ENCODE results near the gene MACF1. TPM values are rescaled to one million over a fixed set of nuclear protein-coding genes. Genes with fewer than 3 reads are reported as not detected.

Gene MACF1
- total and polyA plus RNA-seq, 4 donors, result 69.1 to 966 (median 233) TPM

DNA sequence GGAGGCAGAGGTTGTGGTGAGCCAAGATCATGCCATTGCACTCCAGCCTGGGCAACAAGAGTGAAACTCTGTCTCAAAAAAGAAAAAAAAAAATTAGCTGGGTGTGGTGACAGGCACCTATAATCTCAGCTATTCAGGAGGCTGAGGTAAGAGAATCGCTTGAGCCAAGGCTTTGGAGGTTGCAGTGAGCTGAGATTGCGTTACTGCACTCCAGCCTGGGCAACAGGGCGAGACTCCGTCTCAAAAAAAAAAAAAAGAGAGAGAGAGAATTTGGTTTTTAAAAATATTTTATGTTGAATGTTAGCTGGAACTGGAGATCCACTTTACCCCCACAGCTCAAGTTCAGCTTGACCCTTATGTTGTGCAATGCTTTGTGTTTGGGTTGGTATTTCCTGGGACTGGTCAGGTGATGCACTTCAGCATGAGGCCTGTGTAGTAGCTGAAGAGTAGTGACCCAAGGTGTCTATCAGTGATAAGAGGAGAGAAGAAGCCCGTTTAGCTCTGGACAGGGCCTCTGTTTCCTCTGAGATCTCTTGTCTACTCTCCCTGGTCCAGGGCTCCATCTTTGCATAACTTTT, 36.8 kb upstream of the MACF1 start:
- ATAC-seq (ENCODE audit: insufficient read depth, low FRiP score), result no peak
- no peak for TF ChIP-seq CTCF (IDR thresholded peaks at IDR 0.05; ENCODE audit: control extremely low read depth, extremely low read depth)
- Histone ChIP-seq H3K27ac (ENCODE audit: low read depth in 1 of 2, low read length in 1 of 2) (peak overlapping the region in 1 of 2 donors; percentile 33), H3K4me1 (ENCODE audit: control insufficient read depth in 5 of 5, insufficient read depth in 5 of 5, low read length in 5 of 5) (peaks cover 13 to 38% (median 29%) of the 10 kb centered on the region in 5 donors), H3K4me3 (no peak overlapping the region), H3K9me3 (ENCODE audit: control insufficient read depth in 4 of 4, insufficient read depth in 3 of 4, low read length in 3 of 4) (no peaks in the 10 kb centered on the region), H3K36me3 (ENCODE audit: control insufficient read depth in 4 of 4, insufficient read depth in 4 of 4, low read length in 4 of 4) (peaks cover 0 to 22% (median 6%) of the 10 kb centered on the region in 4 donors), H3K9ac (ENCODE audit: insufficient read depth in 1 of 2, low read length in 2 of 2) (no peak overlapping the region), H3K27me3 (ENCODE audit: control insufficient read depth in 3 of 3, insufficient read depth in 3 of 3, low read length in 2 of 3) (no peaks in the 10 kb centered on the region)
- 45 to 59% methylated on average over 5 of the region's 5 CpGs for WGBS, 2 donors
- DNase-seq, result peak in 1 of 3 donors; percentile 64

- H3K27me3 ChIP-seq (ENCODE audit: control insufficient read depth in 3 of 3, insufficient read depth in 3 of 3, low read length in 2 of 3), result no peaks in the 10 kb centered on the region
- peaks cover 15 to 45% (median 31%) of the 10 kb centered on the region in 5 donors for H3K4me1 ChIP-seq (ENCODE audit: control insufficient read depth in 5 of 5, insufficient read depth in 5 of 5, low read length in 5 of 5)
- peaks cover 0 to 20% (median 6%) of the 10 kb centered on the region in 4 donors for H3K36me3 ChIP-seq (ENCODE audit: control insufficient read depth in 4 of 4, insufficient read depth in 4 of 4, low read length in 4 of 4)
- TF ChIP-seq CTCF (IDR thresholded peaks at IDR 0.05; ENCODE audit: control extremely low read depth, extremely low read depth), result no peak
- WGBS, 2 donors, result 88 to 96% methylated on average over 9 of the region's 9 CpGs
- DNase-seq (no peak), ATAC-seq (ENCODE audit: insufficient read depth, low FRiP score) (no peak)
- H3K9ac ChIP-seq (ENCODE audit: insufficient read depth in 1 of 2, low read length in 2 of 2), result peak overlapping the region in 1 of 2 donors; percentile 2
- no peaks in the 10 kb centered on the region for H3K9me3 ChIP-seq (ENCODE audit: control insufficient read depth in 4 of 4, insufficient read depth in 3 of 4, low read length in 3 of 4)
- H3K4me3 ChIP-seq, result no peak overlapping the region
- peak overlapping the region in 1 of 2 donors; percentile 44 for H3K27ac ChIP-seq (ENCODE audit: low read depth in 1 of 2, low read length in 1 of 2)
These were observed 36.0 kb upstream of the MACF1 start for GRCh38 chr1:39168301-39169080.

GRCh38 chr1:39170731-39171667, 33.5 kb upstream of the MACF1 start:
- H3K27me3 ChIP-seq (ENCODE audit: control insufficient read depth in 3 of 3, insufficient read depth in 3 of 3, low read length in 2 of 3), result no peaks in the 10 kb centered on the region
- peak overlapping the region in 1 of 2 donors; percentile 56 for H3K9ac ChIP-seq (ENCODE audit: insufficient read depth in 1 of 2, low read length in 2 of 2)
- no peak for TF ChIP-seq CTCF (IDR thresholded peaks at IDR 0.05; ENCODE audit: control extremely low read depth, extremely low read depth)
- peak in 2 of 3 donors; percentile 44 to 62 for DNase-seq
- 76 to 83% methylated on average over 9 of the region's 9 CpGs for WGBS, 2 donors
- H3K4me1 ChIP-seq (ENCODE audit: control insufficient read depth in 5 of 5, insufficient read depth in 5 of 5, low read length in 5 of 5), result peaks cover 13 to 48% (median 31%) of the 10 kb centered on the region in 5 donors
- ATAC-seq (ENCODE audit: insufficient read depth, low FRiP score), result no peak
- peaks cover 0 to 5% (median 0%) of the 10 kb centered on the region in 4 donors for H3K36me3 ChIP-seq (ENCODE audit: control insufficient read depth in 4 of 4, insufficient read depth in 4 of 4, low read length in 4 of 4)
- no peaks in the 10 kb centered on the region for H3K9me3 ChIP-seq (ENCODE audit: control insufficient read depth in 4 of 4, insufficient read depth in 3 of 4, low read length in 3 of 4)
- no peak overlapping the region for H3K4me3 ChIP-seq
- H3K27ac ChIP-seq (ENCODE audit: low read depth in 1 of 2, low read length in 1 of 2), result no peak overlapping the region
